LNCaP clone FGC (cell line): ENCODE results near the gene CPTP.

Experiments
- DNase-seq: peaks from one replicate; pipeline ENCODE4 v3.0.0-alpha.2; 2011; ENCODE audit warnings: low read depth
- H3K4me3 ChIP-seq: 2 replicates; pipeline ENCODE4 v1.5.1; 2011; ENCODE audit warnings: mild to moderate bottlenecking, low read depth, low read length, control low read depth
- TF ChIP-seq, protein P1 (sequence below): IDR thresholded peaks from 2 replicates; pipeline ENCODE4 v1.5.1; 2012; ENCODE audit warnings: mild to moderate bottlenecking; ENCODE audit not compliant: control insufficient read depth, insufficient read depth; ENCODE audit errors: extremely low read depth

The CPTP gene

DNA sequence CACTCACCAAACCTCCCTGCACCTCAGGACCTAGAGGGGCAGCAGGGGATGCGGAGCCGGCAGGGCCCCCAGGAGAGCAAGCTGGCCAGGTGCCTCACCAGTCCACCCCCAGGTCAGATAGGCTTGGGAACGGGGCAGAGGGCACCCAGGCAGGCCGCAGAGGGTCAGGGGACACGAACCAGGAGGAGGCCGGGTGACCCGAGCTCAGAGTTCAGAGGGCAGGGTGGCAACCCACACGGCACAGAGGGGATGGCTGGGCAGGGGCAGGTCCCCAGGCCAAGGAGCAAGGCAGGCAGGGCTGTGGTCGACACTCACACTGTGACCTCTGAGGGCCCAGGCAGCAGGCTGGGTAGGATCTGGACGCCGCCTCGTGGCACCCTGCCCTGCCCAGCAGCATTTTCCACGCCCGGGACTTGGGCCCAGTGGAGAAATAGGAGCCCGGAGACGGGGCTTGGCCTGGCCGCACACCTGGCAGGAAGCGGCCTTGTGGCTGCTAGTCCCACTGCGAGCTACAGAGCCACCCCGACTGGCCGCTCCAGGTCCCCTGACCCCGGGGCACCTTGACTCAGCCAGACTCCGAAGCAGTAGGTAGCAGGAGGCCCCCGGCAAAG lies 19.3 kb downstream of the CPTP start:
- H3K4me3 ChIP-seq, result peak overlapping the region; percentile 45
- TF ChIP-seq, protein P1, sequence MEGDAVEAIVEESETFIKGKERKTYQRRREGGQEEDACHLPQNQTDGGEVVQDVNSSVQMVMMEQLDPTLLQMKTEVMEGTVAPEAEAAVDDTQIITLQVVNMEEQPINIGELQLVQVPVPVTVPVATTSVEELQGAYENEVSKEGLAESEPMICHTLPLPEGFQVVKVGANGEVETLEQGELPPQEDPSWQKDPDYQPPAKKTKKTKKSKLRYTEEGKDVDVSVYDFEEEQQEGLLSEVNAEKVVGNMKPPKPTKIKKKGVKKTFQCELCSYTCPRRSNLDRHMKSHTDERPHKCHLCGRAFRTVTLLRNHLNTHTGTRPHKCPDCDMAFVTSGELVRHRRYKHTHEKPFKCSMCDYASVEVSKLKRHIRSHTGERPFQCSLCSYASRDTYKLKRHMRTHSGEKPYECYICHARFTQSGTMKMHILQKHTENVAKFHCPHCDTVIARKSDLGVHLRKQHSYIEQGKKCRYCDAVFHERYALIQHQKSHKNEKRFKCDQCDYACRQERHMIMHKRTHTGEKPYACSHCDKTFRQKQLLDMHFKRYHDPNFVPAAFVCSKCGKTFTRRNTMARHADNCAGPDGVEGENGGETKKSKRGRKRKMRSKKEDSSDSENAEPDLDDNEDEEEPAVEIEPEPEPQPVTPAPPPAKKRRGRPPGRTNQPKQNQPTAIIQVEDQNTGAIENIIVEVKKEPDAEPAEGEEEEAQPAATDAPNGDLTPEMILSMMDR, result no peak; the same call in 1 of the 2 replicates
- peak; percentile 53 for DNase-seq

DNA sequence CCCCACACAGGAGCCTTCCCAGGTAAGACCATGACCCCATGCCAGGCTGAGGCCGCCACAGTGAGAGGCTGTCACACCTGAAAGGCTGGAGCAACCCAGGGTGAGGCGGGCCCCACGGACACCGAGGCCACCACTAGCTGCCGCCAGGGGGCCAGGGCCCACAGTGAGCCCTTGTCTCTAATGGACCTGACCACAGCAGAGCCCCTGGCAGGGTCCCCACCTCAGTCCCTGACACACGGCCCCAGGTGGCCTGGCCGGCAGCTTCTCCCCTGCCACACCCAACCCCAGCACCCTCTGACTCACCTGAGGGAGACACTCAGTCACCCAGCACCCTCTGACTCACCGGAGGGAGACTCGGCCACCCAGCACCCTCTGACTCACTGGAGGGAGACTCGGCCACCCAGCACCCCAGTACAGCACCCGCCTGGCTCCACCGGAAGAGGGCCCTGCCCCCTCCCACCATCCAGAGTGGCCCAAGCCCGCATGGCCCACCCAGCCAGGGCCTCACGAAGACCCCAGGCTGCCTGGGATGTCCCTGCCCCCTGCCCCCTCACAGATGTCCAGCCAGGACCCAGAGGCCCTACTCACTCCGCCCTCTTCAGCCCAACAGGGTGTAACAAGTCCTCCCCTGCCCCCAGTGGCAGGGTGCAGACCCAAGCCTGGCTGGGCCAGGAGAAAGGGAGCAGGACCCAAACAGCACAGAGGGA lies 20.2 kb downstream of the CPTP start:
- H3K4me3 ChIP-seq, result peak overlapping the region; percentile 45
- DNase-seq, result no peak
- TF ChIP-seq, protein P1, result peak; percentile 72

DNA sequence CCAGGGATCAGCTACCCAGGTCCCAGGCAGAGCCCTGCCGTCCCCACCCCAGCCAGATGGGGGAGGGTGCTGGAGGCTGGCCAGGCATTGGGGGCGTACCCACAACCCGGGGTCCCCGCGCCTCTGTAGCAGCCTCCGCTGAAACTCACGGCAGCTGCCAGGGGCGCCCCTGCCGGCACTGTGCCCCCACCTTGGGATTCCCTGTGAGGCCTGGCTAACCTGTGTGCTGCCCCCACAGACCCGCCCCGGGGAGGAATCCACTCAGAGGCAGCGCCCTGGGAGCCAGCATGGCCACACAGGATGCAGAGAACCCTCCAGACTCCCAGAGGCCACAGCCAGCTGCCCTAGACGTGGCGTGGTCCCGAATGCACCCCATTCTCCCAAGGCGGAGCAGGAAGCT lies 20.8 kb downstream of the CPTP start:
- H3K4me3 ChIP-seq, result peak overlapping the region; percentile 45
- no peak for DNase-seq
- TF ChIP-seq, protein P1, result no peak

DNA sequence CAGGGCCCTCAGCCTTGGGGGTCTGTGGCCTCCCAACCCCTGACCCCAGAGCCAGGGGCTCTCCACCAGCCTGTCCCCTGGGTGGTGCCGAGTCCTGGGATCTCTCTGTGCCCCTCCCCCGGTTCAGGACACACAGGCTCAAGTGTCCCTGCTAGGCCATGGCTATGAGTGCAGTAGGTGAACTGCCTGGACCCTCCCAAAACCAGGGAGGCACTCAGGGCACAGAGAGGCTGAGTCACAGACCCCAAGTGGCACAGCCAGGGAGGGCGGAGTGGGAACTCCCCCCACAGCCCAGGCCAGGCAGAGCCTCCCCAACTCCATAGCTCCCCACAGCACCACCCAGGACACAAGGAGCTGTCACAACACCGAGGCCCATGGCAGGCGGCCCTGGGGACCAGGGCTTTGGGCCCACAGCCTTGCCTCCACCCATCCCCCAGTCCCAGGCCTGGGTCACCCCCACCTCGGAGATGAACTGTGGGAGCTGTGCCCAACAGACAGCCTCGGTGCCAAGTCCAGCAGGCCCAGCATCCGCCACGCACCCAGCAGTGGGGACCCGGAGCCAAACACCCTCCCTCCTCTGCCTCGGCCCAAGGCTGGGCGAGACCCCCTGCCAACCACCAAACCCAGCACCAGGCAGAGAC lies 21.4 kb downstream of the CPTP start:
- TF ChIP-seq, protein P1, result no peak
- H3K4me3 ChIP-seq, result no peak overlapping the region
- no peak for DNase-seq

DNA sequence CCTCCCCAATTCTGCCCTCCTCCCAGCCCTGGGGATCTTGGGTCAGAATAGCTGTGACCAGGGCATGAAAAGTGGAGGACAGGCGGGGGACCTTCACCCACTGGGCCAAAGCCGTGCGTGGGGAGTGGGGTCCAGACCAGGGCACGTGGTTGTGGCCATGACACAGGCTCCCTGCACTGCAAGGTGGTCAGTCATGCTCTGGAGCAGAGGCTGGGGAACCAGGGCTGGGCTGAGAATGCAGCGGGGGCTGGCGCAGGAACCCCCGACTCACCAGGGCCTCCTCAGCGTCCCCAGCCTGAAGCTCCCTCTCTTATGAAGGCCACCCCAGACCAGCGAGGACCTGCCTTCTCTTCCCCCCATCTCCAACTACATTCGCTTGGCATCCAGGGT lies 21.9 kb downstream of the CPTP start:
- TF ChIP-seq, protein P1, result no peak
- H3K4me3 ChIP-seq, result no peak overlapping the region

DNA sequence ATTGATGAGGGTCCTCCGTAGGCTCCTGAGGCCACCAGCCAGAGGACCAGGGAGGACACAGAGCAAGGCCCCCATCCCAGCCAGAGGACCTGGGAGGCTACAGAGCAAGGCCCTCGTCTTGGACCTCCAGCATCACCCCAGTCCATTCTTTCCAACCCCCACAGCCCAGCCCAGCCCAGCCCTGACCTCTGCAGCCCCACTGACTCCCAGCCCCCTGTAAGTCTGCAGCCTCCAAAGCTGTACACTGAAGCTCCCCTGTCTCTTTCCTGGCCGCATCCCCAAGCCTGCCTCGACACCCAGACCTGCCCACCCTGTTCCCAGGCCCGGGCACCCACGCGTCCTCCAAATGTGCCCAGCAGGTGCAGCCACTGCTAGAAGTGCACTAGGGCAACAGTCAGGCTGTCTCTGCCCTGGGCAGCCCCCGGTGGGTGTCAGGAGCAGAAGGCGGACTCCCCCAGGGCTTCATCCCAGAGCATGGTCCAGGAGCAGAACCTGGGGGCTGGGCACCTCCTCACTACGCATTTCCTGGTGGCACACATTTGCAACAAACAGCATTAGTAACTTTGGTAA lies 22.5 kb downstream of the CPTP start:
- TF ChIP-seq, protein P1, result no peak
- no peak for DNase-seq
- peak overlapping the region; percentile 71 for H3K4me3 ChIP-seq

More for the DNA sequence above, 21.9 kb downstream of the CPTP start:
- no peak for DNase-seq
